ENCODE results near the gene PRSS2. TPM values are rescaled to one million over a fixed set of nuclear protein-coding genes. Genes with fewer than 3 reads are reported as not detected.

Gene PRSS2
- total RNA-seq, 1 donor from 2014 or later, result not detected

- peaks cover 5% of the 10 kb centered on the region for H3K9me3 Mint-ChIP-seq
- DNase-seq (ENCODE audit: low read depth, low spot score), result no peak
- no peak overlapping the region for H3K27ac Mint-ChIP-seq (ENCODE audit: unreplicated experiment)
- H3K4me1 Mint-ChIP-seq, result no peaks in the 10 kb centered on the region
- H3K27me3 Mint-ChIP-seq (ENCODE audit: low read depth), result peaks cover 39% of the 10 kb centered on the region
- H3K4me3 Mint-ChIP-seq, result no peak overlapping the region
- H3K36me3 Mint-ChIP-seq (ENCODE audit: low read depth), result no peaks in the 10 kb centered on the region
- no peak for TF ChIP-seq CTCF (conservative IDR thresholded peaks at IDR 0.05)
These were observed 6.5 kb downstream of the PRSS2 start for GRCh38 chr7:142777318-142777717.

GRCh38 chr7:142782922-142783900 lies 12.4 kb downstream of the PRSS2 start:
- peak; percentile 96 for TF ChIP-seq CTCF (conservative IDR thresholded peaks at IDR 0.05)
- no peaks in the 10 kb centered on the region for H3K36me3 Mint-ChIP-seq (ENCODE audit: low read depth)

GRCh38 chr7:142784096-142784495 lies 13.3 kb downstream of the PRSS2 start:
- no peak overlapping the region for H3K4me3 Mint-ChIP-seq

More at GRCh38 chr7:142782922-142783900, 12.4 kb downstream of the PRSS2 start:
- DNase-seq (ENCODE audit: low read depth, low spot score), result peak; percentile 82
- H3K4me1 Mint-ChIP-seq, result peaks cover 6% of the 10 kb centered on the region
- H3K9me3 Mint-ChIP-seq, result no peaks in the 10 kb centered on the region
- H3K4me3 Mint-ChIP-seq, result peak overlapping the region; percentile 56
- peaks cover 30% of the 10 kb centered on the region for H3K27me3 Mint-ChIP-seq (ENCODE audit: low read depth)
- H3K27ac Mint-ChIP-seq (ENCODE audit: unreplicated experiment), result no peak overlapping the region

GRCh38 chr7:142784716-142785115 lies 13.9 kb downstream of the PRSS2 start:
- Mint-ChIP-seq H3K4me1 (peaks cover 6% of the 10 kb centered on the region), H3K27me3 (ENCODE audit: low read depth) (peaks cover 40% of the 10 kb centered on the region), H3K4me3 (no peak overlapping the region), H3K27ac (ENCODE audit: unreplicated experiment) (no peak overlapping the region), H3K9me3 (no peaks in the 10 kb centered on the region), H3K36me3 (ENCODE audit: low read depth) (no peaks in the 10 kb centered on the region)
- no peak for DNase-seq (ENCODE audit: low read depth, low spot score)
- TF ChIP-seq CTCF (conservative IDR thresholded peaks at IDR 0.05), result no peak

More at GRCh38 chr7:142784096-142784495, 13.3 kb downstream of the PRSS2 start:
- Mint-ChIP-seq H3K27me3 (ENCODE audit: low read depth) (peaks cover 35% of the 10 kb centered on the region), H3K4me1 (peaks cover 6% of the 10 kb centered on the region), H3K27ac (ENCODE audit: unreplicated experiment) (no peak overlapping the region), H3K36me3 (ENCODE audit: low read depth) (no peaks in the 10 kb centered on the region), H3K9me3 (no peaks in the 10 kb centered on the region)
- no peak for DNase-seq (ENCODE audit: low read depth, low spot score)
- TF ChIP-seq CTCF (conservative IDR thresholded peaks at IDR 0.05), result no peak

- Mint-ChIP-seq H3K9me3 (no peaks in the 10 kb centered on the region), H3K27ac (ENCODE audit: unreplicated experiment) (no peak overlapping the region), H3K4me1 (peaks cover 6% of the 10 kb centered on the region), H3K27me3 (ENCODE audit: low read depth) (peaks cover 43% of the 10 kb centered on the region), H3K36me3 (ENCODE audit: low read depth) (no peaks in the 10 kb centered on the region), H3K4me3 (no peak overlapping the region)
- no peak for TF ChIP-seq CTCF (conservative IDR thresholded peaks at IDR 0.05)
- DNase-seq (ENCODE audit: low read depth, low spot score), result no peak
These were observed 15.1 kb downstream of the PRSS2 start for GRCh38 chr7:142785841-142786250.

Data from neural crest cell (in vitro differentiated cells).